ENCODE data around the gene NOM1.
A peak's percentile ranks its signal among the peaks of the same experiment; 100 is the strongest.
"Not testable (repeated sequence)": the region's sequence is repeated elsewhere in the genome, so short reads cannot be mapped to it uniquely, and the experiment has no call there.

The NOM1 gene

DNA sequence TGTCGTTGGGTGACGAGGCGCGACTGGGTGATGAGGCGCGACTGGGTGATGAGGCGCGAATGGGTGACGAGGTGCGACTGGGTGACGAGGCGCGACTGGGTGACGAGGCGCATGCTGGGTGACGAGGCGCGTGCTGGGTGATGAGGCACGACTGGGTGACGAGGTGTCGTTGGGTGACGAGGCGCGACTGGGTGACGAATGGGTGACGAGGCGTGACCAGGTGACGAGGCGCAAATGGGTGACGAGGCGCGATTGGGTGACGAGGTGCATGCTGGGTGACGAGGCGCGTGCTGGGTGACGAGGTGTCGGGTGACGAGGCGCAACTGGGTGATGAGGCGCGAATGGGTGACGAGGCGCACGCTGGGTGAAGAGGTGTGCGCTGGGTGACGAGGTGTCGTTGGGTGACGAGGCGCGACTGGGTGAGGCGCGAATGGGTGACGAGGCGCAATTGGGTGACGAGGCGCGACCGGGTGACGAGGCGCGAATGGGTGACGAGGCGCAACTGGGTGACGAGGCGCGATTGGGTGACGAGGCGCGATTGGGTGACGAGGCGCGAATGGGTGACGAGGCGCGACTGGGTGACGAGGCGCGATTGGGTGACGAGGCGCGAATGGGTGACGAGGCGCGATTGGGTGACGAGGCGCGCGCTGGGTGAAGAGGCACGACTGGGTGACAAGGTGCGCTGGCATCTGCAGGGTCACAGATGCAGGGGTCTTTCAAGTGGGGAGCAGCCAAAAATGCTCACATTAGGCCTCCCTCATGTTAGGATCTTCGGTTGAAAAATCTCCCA lies 7.9 kb upstream of the NOM1 start:
- DNase-seq, result no peak

GRCh38 chr7:156942708-156943090 lies 6.8 kb upstream of the NOM1 start:
- DNase-seq, result peak; percentile 35

GRCh38 chr7:156943091-156944041 lies 6.1 kb upstream of the NOM1 start:
- DNase-seq, result no peak

- DNase-seq, result no peak
Measured at GRCh38 chr7:156944876-156945275, 4.6 kb upstream of the NOM1 start.

DNA sequence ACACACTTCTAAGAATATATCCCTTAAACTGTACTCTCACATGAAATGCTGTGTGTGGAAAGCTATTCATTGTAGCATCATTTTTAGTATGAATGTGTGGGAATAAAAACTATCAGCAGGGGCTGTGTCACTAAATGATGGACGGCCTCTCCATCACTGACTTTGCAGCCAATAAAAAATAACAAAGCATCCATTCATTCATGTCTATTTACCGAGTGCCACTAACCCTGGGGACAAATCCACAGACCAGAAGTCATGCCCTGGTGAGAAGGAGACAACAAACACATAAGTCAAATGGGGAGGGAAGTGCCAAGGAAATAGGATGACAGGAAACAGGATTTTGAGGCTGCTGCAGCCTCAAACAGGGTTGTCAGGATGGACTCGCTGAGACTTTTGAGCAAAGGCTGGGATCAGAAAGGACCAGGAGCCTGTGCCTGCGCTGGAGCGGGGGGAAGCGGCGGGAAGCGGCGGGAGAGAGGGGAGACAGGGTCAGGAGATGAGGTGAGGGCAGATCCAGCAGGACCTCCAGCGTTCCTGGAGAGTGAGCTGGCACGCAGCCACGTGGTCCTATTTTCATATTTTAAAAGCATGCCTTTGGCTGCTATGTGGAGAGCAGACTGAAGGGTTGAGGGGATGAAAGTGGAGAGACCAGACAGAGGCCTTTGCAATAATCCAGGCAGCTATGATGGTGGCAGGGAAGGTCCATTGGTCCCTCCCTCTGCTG lies 2.2 kb upstream of the NOM1 start:
- no peak for DNase-seq

DNA sequence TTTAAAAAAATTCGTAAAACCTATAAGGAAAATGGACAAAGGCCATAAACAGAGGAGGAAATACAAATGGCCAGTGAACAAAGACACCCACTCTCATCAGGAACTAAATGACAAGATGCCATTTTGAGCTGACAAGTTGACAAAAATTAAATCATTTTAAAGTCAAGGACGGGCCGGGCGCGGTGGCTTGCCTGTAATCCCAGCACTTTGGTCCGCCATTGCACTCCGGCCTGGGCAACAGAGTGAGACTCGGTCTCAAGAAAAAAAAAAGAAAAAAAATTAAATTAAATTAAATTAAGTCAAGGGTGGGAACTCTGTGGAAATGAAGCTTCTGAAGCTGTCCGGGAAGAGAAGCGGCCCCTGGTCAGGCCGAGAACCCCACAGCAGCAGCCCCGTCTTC lies 1.2 kb upstream of the NOM1 start:
- no peak for DNase-seq

DNA sequence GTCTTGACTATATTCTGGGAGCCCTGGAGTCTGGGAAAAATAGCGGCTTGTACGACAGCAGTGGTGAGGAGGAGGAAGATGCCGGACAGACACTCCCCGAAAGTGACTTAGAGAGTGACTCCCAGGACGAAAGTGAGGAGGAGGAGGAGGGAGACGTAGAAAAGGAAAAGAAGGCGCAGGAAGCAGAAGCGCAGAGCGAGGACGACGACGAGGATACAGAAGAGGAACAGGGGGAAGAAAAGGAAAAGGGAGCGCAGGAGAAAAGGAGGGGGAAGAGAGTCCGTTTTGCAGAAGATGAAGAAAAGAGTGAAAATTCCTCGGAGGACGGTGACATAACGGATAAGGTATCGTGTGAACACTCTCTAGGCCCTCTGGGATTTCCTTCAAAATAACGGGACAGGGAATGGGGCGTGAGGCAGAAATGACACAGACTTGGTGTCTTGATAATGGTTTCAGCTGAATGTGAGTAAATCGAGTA lies 908 bp downstream of the NOM1 start:
- no peak for DNase-seq

GRCh38 chr7:156953215-156953614 lies 3.7 kb downstream of the NOM1 start:
- DNase-seq, result not testable (repeated sequence)

DNA sequence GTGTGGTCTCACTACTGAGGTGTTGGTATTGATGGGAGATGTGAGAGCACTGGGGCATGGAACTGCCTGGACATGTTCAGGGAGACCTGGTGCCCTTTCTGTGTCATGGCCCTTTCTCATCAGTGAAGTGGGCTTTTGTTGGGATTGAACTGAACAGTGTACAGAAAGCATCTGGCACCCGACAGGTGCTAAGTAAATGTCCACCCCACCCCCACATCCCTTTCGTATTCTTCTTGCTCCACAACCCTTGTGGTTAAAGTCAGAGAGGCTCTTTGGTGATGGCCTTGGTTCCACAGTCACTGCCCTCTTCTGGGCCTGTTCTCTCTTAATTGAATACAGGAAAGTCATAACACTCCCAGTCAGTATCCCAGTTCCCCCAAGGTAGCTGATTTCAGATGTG lies 5.4 kb downstream of the NOM1 start:
- DNase-seq, result no peak

- no peak for DNase-seq
Measured at GRCh38 chr7:156956727-156957126, 7.2 kb downstream of the NOM1 start.

DNA sequence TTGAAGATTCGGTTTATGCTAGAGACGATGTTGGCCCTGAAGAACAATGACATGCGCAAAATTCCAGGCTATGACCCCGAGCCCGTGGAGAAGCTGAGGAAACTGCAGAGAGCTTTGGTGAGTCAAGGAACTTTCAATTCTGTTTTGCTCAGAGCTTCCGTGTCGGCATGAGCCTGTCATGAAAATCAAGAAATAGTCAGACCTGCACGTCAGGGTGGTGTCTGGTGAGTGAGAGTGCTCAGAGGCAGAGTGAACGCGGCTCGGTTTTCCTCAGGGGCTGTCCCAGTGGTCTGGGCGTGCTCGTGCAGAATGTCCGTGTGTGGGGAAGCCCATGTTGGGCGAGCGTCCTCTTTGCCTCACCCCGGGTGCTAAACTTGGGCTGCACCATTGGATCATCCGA lies 12.6 kb downstream of the NOM1 start:
- no peak for DNase-seq

DNA sequence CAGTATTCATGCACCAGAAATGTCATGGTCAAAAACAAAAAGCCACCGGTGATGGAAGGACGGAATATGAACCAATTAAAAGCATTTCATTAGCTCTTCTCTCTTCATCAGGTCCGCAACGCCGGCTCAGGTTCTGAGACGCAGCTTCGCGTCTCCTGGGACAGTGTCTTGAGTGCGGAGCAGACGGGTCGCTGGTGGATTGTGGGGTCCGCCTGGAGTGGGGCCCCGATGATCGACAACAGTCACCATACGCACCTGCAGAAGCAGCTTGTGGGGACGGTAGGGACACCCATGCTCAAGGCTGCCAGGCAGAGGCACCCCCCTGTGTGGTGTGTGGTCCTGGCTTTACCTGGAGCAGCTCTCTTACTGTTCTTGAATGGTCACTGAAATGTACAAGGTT lies 13.4 kb downstream of the NOM1 start:
- no peak for DNase-seq

- no peak for DNase-seq
Measured at GRCh38 chr7:156963472-156963871, 14.0 kb downstream of the NOM1 start.

DNA sequence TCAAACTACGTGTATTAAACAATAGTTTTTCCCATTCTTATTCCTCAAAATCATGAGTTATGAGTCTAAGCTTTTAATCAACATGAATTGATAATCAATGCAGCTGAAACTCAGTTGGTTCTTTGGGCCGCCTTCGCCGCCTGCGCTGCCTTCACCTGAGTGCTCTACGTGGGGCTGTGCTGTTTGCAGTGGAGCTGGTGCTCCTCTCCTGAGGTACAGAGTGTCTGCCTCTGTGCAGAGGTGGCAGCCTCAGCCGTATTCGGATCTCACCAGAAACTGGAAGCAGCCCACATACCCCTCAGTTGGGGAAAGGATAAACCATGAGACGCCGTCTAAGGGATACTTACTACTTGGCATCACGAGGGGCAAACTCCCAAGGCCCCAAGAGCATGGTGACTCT lies 15.5 kb downstream of the NOM1 start:
- no peak for DNase-seq

- no peak for DNase-seq
Measured at GRCh38 chr7:156966387-156966786, 16.9 kb downstream of the NOM1 start.

GRCh38 chr7:156968183-156968582 lies 18.7 kb downstream of the NOM1 start:
- DNase-seq, result no peak

DNA sequence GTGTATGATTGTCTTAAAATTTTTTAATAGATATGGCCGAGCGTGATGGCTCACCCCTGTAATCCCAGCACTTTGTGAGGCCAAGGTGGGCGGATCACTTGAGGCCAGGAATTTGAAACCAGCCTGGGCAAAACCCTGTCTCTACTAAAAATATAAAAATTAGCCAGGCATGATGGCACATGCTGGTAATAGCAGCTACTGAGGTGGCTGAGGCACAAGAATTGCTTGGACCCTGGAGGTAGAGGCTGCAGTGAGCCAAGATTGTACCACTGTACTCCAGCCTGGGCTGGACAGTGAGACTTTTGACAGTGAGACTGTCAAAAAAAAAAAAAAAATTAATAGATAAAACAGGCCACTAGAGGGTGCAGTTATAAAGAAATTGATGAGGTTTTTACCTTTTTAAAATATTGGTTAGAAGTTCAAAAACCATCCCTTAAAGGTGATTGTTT lies 20.5 kb downstream of the NOM1 start:
- DNase-seq, result no peak

GRCh38 chr7:156975620-156976019 lies 26.1 kb downstream of the NOM1 start:
- no peak for DNase-seq

GRCh38 chr7:156979007-156979606 lies 29.6 kb downstream of the NOM1 start:
- DNase-seq, result no peak

DNA sequence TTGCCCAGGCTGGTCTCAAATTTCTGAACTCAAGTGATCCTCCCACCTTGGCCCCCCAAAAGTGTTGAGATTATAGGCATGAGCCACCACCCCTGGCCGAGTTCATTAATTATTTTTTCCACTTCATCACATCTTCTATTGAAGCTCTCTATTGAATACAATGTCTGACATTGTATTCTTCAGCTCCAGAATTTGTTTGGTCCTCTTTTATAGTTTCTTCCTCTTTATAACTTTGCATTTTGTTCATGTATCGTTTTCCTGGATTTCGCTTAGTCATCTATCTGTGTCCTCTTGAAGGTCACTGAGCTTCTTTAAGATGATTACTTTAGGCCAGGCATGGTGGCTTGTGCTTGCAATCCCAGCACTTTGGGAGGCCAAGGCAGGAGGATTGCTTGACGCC lies 30.2 kb downstream of the NOM1 start:
- no peak for DNase-seq

DNA sequence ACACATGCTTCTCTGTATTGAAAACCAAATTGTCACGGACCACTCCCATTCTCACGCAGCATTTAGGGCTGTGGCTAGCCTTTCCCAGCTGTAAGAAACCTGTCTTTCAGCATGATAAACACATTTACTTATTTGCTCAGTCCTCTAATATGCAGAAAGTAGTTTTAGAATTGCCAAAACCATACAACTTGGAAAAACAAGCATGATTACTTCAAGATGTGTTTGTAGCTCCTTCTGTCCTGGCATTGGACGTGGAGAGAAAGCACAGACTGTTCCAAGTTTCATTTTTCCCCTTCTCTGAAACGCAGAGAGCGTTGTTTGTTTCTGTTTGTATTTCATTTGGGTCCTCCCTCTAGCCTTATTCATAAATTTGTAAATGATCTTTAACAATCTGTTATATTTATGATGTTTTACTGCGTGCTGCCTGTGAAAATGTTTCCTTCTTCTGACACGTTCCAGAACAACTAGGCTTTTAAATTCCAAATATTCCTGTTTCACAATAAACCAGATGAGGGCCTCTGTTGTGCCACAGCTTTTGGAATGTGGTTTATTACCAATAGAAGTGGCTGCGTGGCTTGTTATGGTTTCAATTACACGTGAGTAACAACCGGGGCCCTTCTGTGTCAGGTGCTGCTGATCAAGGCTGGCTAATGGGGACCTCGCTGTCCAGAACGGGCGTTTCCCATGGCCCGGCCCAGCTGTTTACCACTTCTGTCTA lies 34.8 kb downstream of the NOM1 start:
- DNase-seq, result no peak
